Epidermal melanocyte (primary cell): ENCODE results near the gene LPP.
"Not testable (repeated sequence)": the region's sequence is repeated elsewhere in the genome, so short reads cannot be mapped to it uniquely, and the experiment has no call there.

Experiments
- DNase-seq: peaks from one replicate; pipeline ENCODE4 v3.0.0; 2011; ENCODE audit warnings: low spot score; ENCODE audit not compliant: insufficient read length

The LPP gene

DNA sequence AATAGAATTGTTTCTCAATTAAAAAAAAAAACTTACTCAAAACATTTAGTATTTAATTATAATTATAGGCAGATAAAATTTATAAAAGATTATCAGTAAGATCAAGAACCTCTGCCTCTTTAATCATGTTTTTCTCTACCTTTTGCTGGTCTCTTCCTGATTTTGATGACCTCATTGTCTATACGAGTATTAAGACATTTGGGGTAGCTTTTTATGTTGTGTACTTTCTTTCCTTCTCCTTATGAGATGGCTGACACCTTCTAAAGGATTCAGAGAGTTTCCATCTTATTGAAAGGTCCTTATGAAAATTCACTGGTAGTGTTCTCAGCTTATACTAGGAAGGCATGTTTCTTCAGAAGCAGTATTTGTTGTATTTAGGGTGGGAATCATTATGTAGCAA lies 426.3 kb downstream of the LPP start:
- DNase-seq: no peak

- no peak for DNase-seq
Observed at GRCh38 chr3:188580659-188581058, 426.7 kb downstream of the LPP start.

DNA sequence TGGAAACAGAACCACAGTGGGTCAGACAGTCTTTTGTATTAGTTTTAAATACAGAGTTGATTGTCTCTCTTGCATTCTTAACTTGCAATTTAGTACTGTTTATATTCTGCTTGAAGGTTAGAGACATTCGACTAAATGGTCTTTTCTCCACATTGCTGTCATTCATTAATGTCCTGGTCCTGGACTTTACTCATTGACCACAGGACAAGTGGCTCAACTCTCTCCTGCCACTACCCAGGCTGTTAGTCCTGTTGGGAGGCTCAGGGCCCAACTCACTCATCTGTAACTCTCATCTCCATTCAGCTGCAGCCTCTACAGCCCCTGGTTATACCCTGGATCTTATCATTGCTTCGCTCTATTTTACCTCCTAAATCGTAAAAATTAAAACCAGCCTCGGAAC lies 427.4 kb downstream of the LPP start:
- DNase-seq: no peak

GRCh38 chr3:188581792-188582191 lies 427.8 kb downstream of the LPP start:
- no peak for DNase-seq

DNA sequence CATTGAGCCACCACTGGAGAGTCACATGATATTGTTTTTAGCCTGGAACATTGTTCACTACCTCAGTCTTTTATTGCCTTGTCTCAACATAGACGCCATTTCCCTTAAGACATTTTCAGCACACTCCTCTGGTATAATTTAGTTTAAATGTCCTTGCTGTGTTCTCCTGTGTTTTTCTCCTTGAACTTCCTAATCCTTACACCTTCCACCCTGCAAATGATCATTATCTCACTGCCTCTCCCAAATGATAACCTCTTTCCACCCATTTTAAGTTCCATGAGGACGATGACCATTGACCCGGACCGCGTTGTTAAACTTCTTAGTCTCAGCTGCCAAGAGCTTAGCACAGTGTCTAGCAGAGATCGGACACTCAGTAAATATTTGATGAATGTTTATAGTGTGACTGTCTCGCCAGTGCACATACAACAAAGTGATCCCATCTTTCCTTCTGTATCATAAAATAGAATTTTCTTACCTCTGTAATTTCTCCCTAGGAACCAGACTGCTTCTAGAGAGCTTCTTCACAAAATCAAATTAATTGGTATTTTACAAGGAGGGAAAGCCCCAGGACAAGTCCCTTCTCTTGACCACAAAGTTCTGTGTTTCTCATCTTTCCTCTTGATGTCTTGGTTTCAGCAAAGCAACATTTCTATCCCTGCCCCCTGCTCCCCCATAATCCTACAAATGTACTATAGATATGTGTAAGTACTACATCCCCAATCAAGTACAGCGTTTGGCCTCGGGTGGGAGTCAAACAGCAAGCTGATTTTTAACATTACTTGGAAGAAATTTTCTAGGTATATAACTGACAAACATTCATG lies 429.6 kb downstream of the LPP start:
- no peak for DNase-seq

DNA sequence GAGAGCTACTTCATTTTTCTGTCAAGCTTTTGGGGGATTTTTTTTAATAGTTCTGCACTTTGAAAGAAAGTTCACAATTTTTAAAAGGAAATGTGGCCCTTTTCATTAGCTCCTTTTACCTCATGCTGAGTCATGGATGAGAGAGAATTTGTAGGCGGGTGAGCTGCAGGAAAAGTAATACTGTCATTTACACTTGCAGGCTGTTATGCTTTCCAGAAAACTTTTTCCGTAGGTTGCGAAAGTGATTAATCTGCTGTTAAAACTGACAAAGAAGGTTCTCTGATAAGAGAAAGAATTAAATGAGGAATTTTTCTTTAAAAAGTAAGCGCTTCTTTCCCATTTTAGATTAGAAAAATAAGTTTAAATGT lies 430.2 kb downstream of the LPP start:
- no peak for DNase-seq

DNA sequence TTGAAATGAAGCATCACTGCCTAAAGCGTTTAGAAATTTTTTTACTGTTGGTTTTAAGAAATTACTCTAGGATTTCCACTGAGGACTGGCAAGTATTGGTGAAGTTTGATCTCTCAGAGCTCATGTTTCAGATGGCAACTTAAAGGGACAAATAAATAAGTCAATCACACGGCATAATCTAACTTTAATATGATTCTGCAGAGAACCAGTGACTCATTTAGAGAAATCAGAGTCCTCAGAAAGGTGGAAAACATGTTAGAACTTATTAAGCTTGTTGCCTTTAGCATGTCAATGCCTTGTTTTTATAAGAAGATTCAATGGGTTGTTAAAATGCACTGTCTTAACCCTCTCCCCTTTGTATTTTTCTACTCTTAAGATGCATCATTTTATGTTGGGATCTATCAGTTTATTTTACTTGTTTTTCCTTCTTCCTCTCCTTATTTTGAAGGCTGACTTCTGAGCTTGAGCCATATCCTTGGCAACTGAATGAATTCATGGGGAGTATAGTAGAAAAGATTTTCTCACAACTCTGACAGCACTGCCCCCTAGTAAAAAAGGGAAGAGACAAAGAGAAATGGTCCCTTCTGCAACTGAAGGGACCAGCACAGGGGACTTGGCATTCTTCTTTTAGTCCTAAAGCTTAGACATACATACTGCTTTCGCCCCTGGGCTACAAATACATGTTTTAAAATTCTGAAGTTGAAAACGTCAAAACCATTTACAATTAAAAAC lies 431.2 kb downstream of the LPP start:
- DNase-seq: no peak

- DNase-seq: no peak
Observed at GRCh38 chr3:188589071-188589470, 435.1 kb downstream of the LPP start.

GRCh38 chr3:188589771-188590170 lies 435.8 kb downstream of the LPP start:
- DNase-seq: no peak

- no peak for DNase-seq
Observed at GRCh38 chr3:188590557-188590956, 436.6 kb downstream of the LPP start.

GRCh38 chr3:188594139-188594538 lies 440.2 kb downstream of the LPP start:
- DNase-seq: no peak

GRCh38 chr3:188595890-188596376 lies 442.0 kb downstream of the LPP start:
- no peak for DNase-seq

- no peak for DNase-seq
Observed at GRCh38 chr3:188598894-188599293, 444.9 kb downstream of the LPP start.

- DNase-seq: no peak
Observed at GRCh38 chr3:188602111-188602510, 448.2 kb downstream of the LPP start.

GRCh38 chr3:188602620-188603019 lies 448.7 kb downstream of the LPP start:
- no peak for DNase-seq

- no peak for DNase-seq
Observed at GRCh38 chr3:188604651-188605050, 450.7 kb downstream of the LPP start.

DNA sequence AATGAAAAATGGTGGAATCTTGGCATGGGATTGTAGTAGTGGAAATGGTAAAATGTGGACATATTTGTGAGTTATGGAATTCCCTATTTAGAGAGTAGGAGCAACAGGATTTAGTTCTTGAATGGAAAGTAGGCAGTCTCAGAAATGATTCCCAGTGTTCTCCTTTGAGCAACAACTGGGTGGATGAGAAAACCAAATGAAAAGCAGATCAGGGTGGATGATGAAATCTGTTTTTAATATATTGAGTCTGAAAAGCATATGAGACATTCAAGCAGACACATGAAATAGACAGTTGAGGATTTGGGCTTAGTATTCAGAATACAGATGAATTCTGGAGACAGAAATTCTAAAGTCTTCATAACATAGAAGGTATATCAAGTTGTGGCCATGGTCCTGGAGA lies 451.3 kb downstream of the LPP start:
- no peak for DNase-seq

GRCh38 chr3:188605905-188606304 lies 451.9 kb downstream of the LPP start:
- DNase-seq: no peak

GRCh38 chr3:188607805-188608315 lies 453.9 kb downstream of the LPP start:
- no peak for DNase-seq

DNA sequence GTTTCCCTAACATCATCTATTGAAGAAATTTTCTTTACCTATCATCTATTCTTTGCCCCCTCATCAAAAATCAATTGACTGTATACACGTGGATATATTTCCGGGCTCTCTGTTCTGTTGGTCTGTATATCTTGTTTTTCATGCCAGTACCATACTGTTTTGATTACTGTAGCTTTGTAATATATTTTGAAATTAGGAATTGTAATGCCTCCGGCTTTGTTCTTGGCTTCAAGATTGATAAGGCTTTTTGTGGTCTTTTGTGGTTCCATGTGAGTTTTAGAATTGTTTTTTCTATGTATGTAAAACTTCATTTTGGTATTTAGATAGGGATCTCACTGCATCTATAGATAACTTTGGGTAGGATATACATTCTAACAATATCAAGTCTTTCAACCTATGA lies 454.4 kb downstream of the LPP start:
- DNase-seq: no peak

DNA sequence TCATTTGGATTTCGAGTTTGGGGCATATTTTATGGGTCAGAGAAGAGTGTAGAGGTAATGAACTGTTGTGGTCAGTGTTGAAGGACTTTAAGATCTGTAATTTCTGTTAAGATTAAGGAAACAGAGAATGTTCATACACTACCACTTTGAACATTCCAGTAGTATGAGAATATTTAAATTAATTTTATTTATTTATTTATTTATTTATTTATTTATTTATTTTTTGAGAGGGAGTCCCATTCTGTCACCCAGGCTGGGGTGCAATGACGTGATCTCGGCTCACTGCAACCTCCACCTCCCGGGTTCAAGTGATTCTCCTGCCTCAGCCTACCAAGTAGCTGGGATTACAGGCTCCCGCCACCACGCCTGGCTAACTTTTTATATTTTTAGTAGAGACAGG lies 459.8 kb downstream of the LPP start:
- DNase-seq: not testable (repeated sequence)

DNA sequence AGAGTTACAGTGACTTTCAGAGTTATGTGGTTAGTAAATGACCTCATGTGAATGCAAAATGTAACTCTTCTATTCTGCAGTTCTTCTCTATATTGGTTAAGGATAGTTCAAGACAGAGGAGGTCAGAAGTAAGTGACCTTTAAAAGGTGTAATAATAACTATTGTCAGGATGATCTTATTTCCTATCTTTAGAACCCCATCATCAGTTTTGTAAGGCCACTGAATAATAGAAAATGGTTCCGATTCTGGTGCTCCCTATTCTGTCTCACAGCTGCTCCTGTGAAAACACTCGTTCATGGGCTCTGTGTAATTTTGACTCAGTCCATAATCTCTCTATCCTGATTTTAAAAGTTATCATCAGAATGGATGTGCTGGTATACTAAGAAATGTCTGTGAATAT lies 463.3 kb downstream of the LPP start:
- no peak for DNase-seq
